SU-DHL-6 (cell line): ENCODE results near the gene HNRNPA1.

Source experiments
- H2AFZ ChIP-seq: fragments of 200-600 bp; sonication (generic); 2 replicates; pipeline ENCODE4 v1.6.1; 2014; ENCODE audit warnings: low read depth, mild to moderate bottlenecking, moderate library complexity, mixed read lengths, antibody characterized with exemption, low read length; ENCODE audit not compliant: severe bottlenecking
- H3F3A ChIP-seq: fragments of 200-600 bp; shearing (Covaris generic); 2 replicates; pipeline ENCODE4 v1.6.0; 2016; ENCODE audit warnings: antibody characterized with exemption, mild to moderate bottlenecking; ENCODE audit not compliant: insufficient read depth
- H3K27ac ChIP-seq: fragments of 200-600 bp; sonication (generic); 2 replicates; pipeline ENCODE4 v1.5.1; 2016; ENCODE audit warnings: low read depth, mild to moderate bottlenecking, low read length, moderate library complexity, mixed read lengths
- H3K27me3 ChIP-seq: fragments of 200-600 bp; sonication (generic), shearing (Covaris generic); 2 replicates; pipeline ENCODE4 v1.6.0; 2014; ENCODE audit warnings: mild to moderate bottlenecking, low read length
- H3K36me3 ChIP-seq: fragments of 200-600 bp; sonication (generic); 2 replicates; pipeline ENCODE4 v1.6.1; 2014; ENCODE audit warnings: mild to moderate bottlenecking, low read length, mixed read lengths
- H3K4me2 ChIP-seq: fragments of 300-600, 200-600 bp; shearing (Covaris generic), sonication (generic); 2 replicates; pipeline ENCODE4 v1.6.0; 2014; ENCODE audit warnings: low read length, low read depth, mild to moderate bottlenecking; ENCODE audit not compliant: poor library complexity, severe bottlenecking
- H3K4me3 ChIP-seq: fragments of 200-600 bp; sonication (generic); 2 replicates; pipeline ENCODE4 v1.5.1; 2014; ENCODE audit warnings: antibody characterized with exemption, low read length, mild to moderate bottlenecking, mixed read lengths; ENCODE audit not compliant: insufficient read depth, poor library complexity, severe bottlenecking
- H3K79me2 ChIP-seq: fragments of 200-600 bp; sonication (generic); 2 replicates; pipeline ENCODE4 v1.6.1; 2014; ENCODE audit warnings: mild to moderate bottlenecking, low read length, moderate library complexity; ENCODE audit not compliant: insufficient read depth
- H3K9ac ChIP-seq: fragments of 200-600 bp; sonication (generic); 2 replicates; pipeline ENCODE4 v1.7.0; 2014; ENCODE audit warnings: mild to moderate bottlenecking, low read length
- H3K9me2 ChIP-seq: fragments of 200-600 bp; sonication (generic); replicated peaks from 2 replicates; pipeline ENCODE4 v1.6.1; 2014; ENCODE audit warnings: low read length; ENCODE audit not compliant: insufficient read depth
- H3K9me3 ChIP-seq: fragments of 200-600 bp; sonication (generic); 2 replicates; pipeline ENCODE4 v1.6.1; 2014; ENCODE audit warnings: low read length, mixed read lengths; ENCODE audit not compliant: insufficient read depth
- H4K20me1 ChIP-seq: fragments of 200-600 bp; sonication (generic); 2 replicates; pipeline ENCODE4 v1.6.1; 2014; ENCODE audit warnings: low read depth, mild to moderate bottlenecking, antibody characterized with exemption, low read length, moderate library complexity, mixed read lengths
- CTCF ChIP-seq: fragments of 200-600 bp; sonication (generic); IDR thresholded peaks from one replicate; pipeline ENCODE4 v1.5.1; 2017; ENCODE audit warnings: antibody characterized with exemption, mild to moderate bottlenecking, low read length, moderate library complexity; ENCODE audit not compliant: insufficient read depth, poor library complexity, severe bottlenecking
- EZH2phosphoT487 ChIP-seq: fragments of 200-600 bp; sonication (generic), shearing (Covaris generic); conservative IDR thresholded peaks from 2 replicates; pipeline ENCODE4 v1.6.1; 2018; ENCODE audit warnings: mild to moderate bottlenecking, antibody characterized with exemption, low read length, moderate library complexity, mixed read lengths

HNRNPA1 gene

GRCh38 chr12:54272214-54272613 lies 8.3 kb upstream of the HNRNPA1 start:
- no peak for TF ChIP-seq CTCF
- no peak for TF ChIP-seq EZH2phosphoT487

GRCh38 chr12:54273981-54274380 lies 6.5 kb upstream of the HNRNPA1 start:
- peaks cover 36% of the 10 kb centered on the region for H3K36me3 ChIP-seq
- no peak overlapping the region for H3K9ac ChIP-seq
- H3K4me2 ChIP-seq, result no peak overlapping the region
- no peaks in the 10 kb centered on the region for H3K9me2 ChIP-seq
- no peaks in the 10 kb centered on the region for H3K27me3 ChIP-seq
- H3F3A ChIP-seq, result peaks cover 67% of the 10 kb centered on the region
- no peak overlapping the region for H3K27ac ChIP-seq
- no peaks in the 10 kb centered on the region for H3K9me3 ChIP-seq
- no peak overlapping the region for H3K4me3 ChIP-seq
- H2AFZ ChIP-seq, result no peak overlapping the region
- TF ChIP-seq CTCF (no peak), EZH2phosphoT487 (no peak)
- peaks cover 2% of the 10 kb centered on the region; the same call in 1 of the 2 replicates for H4K20me1 ChIP-seq
- peaks cover 70% of the 10 kb centered on the region for H3K79me2 ChIP-seq

More at GRCh38 chr12:54272214-54272613, 8.3 kb upstream of the HNRNPA1 start:
- Histone ChIP-seq H3K79me2 (peaks cover 53% of the 10 kb centered on the region), H3K9ac (no peak overlapping the region), H3K36me3 (peaks cover 23% of the 10 kb centered on the region; the same call in 1 of the 2 replicates), H2AFZ (no peak overlapping the region), H3K27ac (no peak overlapping the region), H3K9me3 (no peaks in the 10 kb centered on the region), H4K20me1 (no peaks in the 10 kb centered on the region; the same call in 1 of the 2 replicates), H3K4me2 (no peak overlapping the region), H3K4me3 (no peak overlapping the region), H3F3A (peaks cover 59% of the 10 kb centered on the region), H3K27me3 (no peaks in the 10 kb centered on the region), H3K9me2 (no peaks in the 10 kb centered on the region)

GRCh38 chr12:54276368-54276767 lies 4.2 kb upstream of the HNRNPA1 start:
- peak overlapping the region; percentile 21 for H3K4me2 ChIP-seq
- no peaks in the 10 kb centered on the region for H3K27me3 ChIP-seq
- TF ChIP-seq EZH2phosphoT487, result no peak
- TF ChIP-seq CTCF, result no peak
- H3K36me3 ChIP-seq, result peaks cover 46% of the 10 kb centered on the region
- H3K9me2 ChIP-seq, result no peaks in the 10 kb centered on the region
- H3K9me3 ChIP-seq, result no peaks in the 10 kb centered on the region
- H3F3A ChIP-seq, result peaks cover 56% of the 10 kb centered on the region
- no peak overlapping the region for H2AFZ ChIP-seq
- H3K79me2 ChIP-seq, result peaks cover 84% of the 10 kb centered on the region
- no peak overlapping the region; the same call in 1 of the 2 replicates for H3K9ac ChIP-seq
- H3K4me3 ChIP-seq, result no peak overlapping the region
- peaks cover 2% of the 10 kb centered on the region; the same call in 1 of the 2 replicates for H4K20me1 ChIP-seq
- H3K27ac ChIP-seq, result no peak overlapping the region
